ENCODE results near the gene SPEM2. TPM values are rescaled to one million over a fixed set of nuclear protein-coding genes. Genes with fewer than 3 reads are reported as not detected.

Gene SPEM2
- total and polyA plus RNA-seq, 2 of the 8 experiments (the other 6 are each of a cell fraction or from before 2014, with no cell fraction given): 0.03 TPM; not detected in 1

DNA sequence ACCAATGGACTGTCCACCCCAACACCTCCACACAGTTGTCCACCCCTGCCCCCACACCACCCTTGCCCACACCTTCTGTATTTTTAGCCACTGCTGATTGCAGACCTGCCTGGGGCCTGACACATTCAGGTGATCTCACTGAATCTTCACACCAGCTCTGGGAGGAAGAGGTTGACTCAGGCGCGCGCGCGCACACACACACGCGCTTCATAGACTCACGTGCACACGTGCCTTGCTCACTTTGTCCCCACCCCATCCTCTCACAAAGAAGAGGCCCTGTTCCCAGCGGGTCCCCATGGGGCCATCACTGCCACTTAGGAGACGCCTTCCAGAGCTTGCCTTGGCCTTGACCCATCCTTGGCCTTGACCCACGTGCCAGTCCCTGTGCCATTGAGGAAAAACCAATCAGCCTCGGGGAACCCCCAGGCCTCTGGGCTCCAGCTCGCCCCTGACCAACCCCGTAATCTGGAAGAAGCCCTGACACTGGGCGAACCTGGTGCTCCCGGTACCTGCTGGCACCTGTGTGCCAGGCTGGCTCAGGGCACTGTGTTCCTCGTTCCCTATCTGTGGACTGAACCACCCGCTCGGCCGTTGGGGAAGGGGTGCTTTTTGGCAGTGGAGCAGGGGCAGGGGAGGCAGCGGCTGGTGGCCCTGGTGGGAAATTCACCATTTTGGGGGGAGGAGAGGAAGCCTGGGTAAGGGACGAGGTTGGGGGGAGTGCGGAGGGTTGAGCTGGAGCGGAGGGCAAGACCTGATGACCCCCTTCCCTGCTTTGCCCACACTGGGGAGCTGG, 14.6 kb upstream of the SPEM2 start (continued):
- TF ChIP-seq, protein P1, sequence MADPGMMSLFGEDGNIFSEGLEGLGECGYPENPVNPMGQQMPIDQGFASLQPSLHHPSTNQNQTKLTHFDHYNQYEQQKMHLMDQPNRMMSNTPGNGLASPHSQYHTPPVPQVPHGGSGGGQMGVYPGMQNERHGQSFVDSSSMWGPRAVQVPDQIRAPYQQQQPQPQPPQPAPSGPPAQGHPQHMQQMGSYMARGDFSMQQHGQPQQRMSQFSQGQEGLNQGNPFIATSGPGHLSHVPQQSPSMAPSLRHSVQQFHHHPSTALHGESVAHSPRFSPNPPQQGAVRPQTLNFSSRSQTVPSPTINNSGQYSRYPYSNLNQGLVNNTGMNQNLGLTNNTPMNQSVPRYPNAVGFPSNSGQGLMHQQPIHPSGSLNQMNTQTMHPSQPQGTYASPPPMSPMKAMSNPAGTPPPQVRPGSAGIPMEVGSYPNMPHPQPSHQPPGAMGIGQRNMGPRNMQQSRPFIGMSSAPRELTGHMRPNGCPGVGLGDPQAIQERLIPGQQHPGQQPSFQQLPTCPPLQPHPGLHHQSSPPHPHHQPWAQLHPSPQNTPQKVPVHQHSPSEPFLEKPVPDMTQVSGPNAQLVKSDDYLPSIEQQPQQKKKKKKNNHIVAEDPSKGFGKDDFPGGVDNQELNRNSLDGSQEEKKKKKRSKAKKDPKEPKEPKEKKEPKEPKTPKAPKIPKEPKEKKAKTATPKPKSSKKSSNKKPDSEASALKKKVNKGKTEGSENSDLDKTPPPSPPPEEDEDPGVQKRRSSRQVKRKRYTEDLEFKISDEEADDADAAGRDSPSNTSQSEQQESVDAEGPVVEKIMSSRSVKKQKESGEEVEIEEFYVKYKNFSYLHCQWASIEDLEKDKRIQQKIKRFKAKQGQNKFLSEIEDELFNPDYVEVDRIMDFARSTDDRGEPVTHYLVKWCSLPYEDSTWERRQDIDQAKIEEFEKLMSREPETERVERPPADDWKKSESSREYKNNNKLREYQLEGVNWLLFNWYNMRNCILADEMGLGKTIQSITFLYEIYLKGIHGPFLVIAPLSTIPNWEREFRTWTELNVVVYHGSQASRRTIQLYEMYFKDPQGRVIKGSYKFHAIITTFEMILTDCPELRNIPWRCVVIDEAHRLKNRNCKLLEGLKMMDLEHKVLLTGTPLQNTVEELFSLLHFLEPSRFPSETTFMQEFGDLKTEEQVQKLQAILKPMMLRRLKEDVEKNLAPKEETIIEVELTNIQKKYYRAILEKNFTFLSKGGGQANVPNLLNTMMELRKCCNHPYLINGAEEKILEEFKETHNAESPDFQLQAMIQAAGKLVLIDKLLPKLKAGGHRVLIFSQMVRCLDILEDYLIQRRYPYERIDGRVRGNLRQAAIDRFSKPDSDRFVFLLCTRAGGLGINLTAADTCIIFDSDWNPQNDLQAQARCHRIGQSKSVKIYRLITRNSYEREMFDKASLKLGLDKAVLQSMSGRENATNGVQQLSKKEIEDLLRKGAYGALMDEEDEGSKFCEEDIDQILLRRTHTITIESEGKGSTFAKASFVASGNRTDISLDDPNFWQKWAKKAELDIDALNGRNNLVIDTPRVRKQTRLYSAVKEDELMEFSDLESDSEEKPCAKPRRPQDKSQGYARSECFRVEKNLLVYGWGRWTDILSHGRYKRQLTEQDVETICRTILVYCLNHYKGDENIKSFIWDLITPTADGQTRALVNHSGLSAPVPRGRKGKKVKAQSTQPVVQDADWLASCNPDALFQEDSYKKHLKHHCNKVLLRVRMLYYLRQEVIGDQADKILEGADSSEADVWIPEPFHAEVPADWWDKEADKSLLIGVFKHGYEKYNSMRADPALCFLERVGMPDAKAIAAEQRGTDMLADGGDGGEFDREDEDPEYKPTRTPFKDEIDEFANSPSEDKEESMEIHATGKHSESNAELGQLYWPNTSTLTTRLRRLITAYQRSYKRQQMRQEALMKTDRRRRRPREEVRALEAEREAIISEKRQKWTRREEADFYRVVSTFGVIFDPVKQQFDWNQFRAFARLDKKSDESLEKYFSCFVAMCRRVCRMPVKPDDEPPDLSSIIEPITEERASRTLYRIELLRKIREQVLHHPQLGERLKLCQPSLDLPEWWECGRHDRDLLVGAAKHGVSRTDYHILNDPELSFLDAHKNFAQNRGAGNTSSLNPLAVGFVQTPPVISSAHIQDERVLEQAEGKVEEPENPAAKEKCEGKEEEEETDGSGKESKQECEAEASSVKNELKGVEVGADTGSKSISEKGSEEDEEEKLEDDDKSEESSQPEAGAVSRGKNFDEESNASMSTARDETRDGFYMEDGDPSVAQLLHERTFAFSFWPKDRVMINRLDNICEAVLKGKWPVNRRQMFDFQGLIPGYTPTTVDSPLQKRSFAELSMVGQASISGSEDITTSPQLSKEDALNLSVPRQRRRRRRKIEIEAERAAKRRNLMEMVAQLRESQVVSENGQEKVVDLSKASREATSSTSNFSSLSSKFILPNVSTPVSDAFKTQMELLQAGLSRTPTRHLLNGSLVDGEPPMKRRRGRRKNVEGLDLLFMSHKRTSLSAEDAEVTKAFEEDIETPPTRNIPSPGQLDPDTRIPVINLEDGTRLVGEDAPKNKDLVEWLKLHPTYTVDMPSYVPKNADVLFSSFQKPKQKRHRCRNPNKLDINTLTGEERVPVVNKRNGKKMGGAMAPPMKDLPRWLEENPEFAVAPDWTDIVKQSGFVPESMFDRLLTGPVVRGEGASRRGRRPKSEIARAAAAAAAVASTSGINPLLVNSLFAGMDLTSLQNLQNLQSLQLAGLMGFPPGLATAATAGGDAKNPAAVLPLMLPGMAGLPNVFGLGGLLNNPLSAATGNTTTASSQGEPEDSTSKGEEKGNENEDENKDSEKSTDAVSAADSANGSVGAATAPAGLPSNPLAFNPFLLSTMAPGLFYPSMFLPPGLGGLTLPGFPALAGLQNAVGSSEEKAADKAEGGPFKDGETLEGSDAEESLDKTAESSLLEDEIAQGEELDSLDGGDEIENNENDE (IDR thresholded peaks at IDR 0.05; ENCODE audit: insufficient replicate concordance, low read length): no peak
- TF ChIP-seq ASH2L (IDR thresholded peaks at IDR 0.05; ENCODE audit: low read length): no peak
- no peak for TF ChIP-seq EP300 (IDR thresholded peaks at IDR 0.05; ENCODE audit: borderline replicate concordance in 1 of 2, low read depth in 2 of 2, low read length in 2 of 2)
- TF ChIP-seq RAD21 (IDR thresholded peaks at IDR 0.05 in 1 of 2, conservative IDR thresholded peaks at IDR 0.05 in 1 of 2; ENCODE audit: low read depth in 2 of 2, low read length in 2 of 2): no peak

All from H1 (cell line).